CD8-positive, alpha-beta memory T cell (primary cell): ENCODE results near the gene DRC7. TPM values are rescaled to one million over a fixed set of nuclear protein-coding genes. Genes with fewer than 3 reads are reported as not detected.
"Not testable (repeated sequence)": the region's sequence is repeated elsewhere in the genome, so short reads cannot be mapped to it uniquely, and the experiment has no call there.

Experiments used
- CTCF ChIA-PET: fragments of 350-600 bp; sonication (Branson Sonifier 250); formaldehyde crosslinking; loops from one replicate; lab custom pipeline; 2021; ENCODE audit warnings: antibody characterized with exemption; lab: Charles Lee
- POLR2A ChIA-PET: fragments of 350-600 bp; sonication (Branson Sonifier 250); formaldehyde crosslinking; loops from one replicate; lab custom pipeline; 2021; ENCODE audit warnings: antibody characterized with exemption; lab: Charles Lee
- DNase-seq, 5 donors: peaks; one replicate each; pipeline versions ENCODE4 v3.0.0 to v3.0.0-alpha.2; 2020 to 2022; ENCODE audit warnings: mixed read lengths in 1 of 5
- H3K27ac ChIP-seq: one replicate; pipeline ENCODE4 v1.7.0; 2013; ENCODE audit warnings: low read depth, mild to moderate bottlenecking, low read length, moderate library complexity
- H3K27me3 ChIP-seq: 2 replicates; pipeline ENCODE4 v1.7.0; 2013; ENCODE audit warnings: low read length, mild to moderate bottlenecking; ENCODE audit not compliant: insufficient read depth, poor library complexity, severe bottlenecking
- H3K36me3 ChIP-seq: 2 replicates; pipeline ENCODE4 v1.7.0; 2013; ENCODE audit warnings: mild to moderate bottlenecking, low read length, moderate library complexity; ENCODE audit not compliant: insufficient read depth
- H3K4me1 ChIP-seq: 2 replicates; pipeline ENCODE4 v1.7.0; 2013; ENCODE audit warnings: mild to moderate bottlenecking, low read length, moderate library complexity; ENCODE audit not compliant: insufficient read depth
- H3K4me3 ChIP-seq: 2 replicates; pipeline ENCODE4 v1.7.0; 2013; ENCODE audit warnings: mild to moderate bottlenecking, low read length
- H3K9me3 ChIP-seq: 2 replicates; pipeline ENCODE4 v1.7.0; 2013; ENCODE audit warnings: mild to moderate bottlenecking, low read length
- H3K27ac Mint-ChIP-seq, 8 donors: one replicate each; pipeline ENCODE4 v1.8.0; 2020 to 2021; ENCODE audit warnings: mixed read lengths in 8 of 8, mild to moderate bottlenecking in 6 of 8, inconsistent platforms in 3 of 8, moderate library complexity in 3 of 8
- H3K27me3 Mint-ChIP-seq, 2 donors: one replicate each; pipeline ENCODE4 v1.8.0; 2020 to 2021; ENCODE audit warnings: mixed read lengths in 2 of 2, mild to moderate bottlenecking in 1 of 2, moderate library complexity in 1 of 2
- H3K36me3 Mint-ChIP-seq, 3 donors: one replicate each; pipeline ENCODE4 v1.8.0; 2020 to 2021; ENCODE audit warnings: mixed read lengths in 3 of 3, inconsistent platforms in 1 of 3, mild to moderate bottlenecking in 1 of 3
- H3K4me1 Mint-ChIP-seq, 3 donors: one replicate each; pipeline ENCODE4 v1.8.0; 2020 to 2021; ENCODE audit warnings: mixed read lengths in 3 of 3, inconsistent platforms in 1 of 3, mild to moderate bottlenecking in 1 of 3
- H3K4me3 Mint-ChIP-seq, 7 donors: one replicate each; pipeline ENCODE4 v1.8.0; 2020 to 2021; ENCODE audit warnings: mixed read lengths in 7 of 7, mild to moderate bottlenecking in 6 of 7, moderate library complexity in 4 of 7, inconsistent platforms in 2 of 7
- H3K9me3 Mint-ChIP-seq, 5 donors: one replicate each; pipeline ENCODE4 v1.8.0; 2020 to 2022; ENCODE audit warnings: mixed read lengths in 5 of 5, mild to moderate bottlenecking in 3 of 5, moderate library complexity in 2 of 5, inconsistent platforms in 1 of 5
- polyA plus RNA-seq: library from polyadenylated mRNA; unstranded; fragments of 300-500 nt; fragmentation: Illumina TruSeq; gene quantifications from one replicate; pipeline ENCODE4 v1.2.3, GENCODE V29; 2021
- total RNA-seq, 2 experiments: library from RNA; stranded (reverse); gene quantifications; one replicate each; pipeline ENCODE4 v1.2.3, GENCODE V29; 2021

The DRC7 gene
- total and polyA plus RNA-seq, 3 experiments from 2014 or later: not detected

DNA sequence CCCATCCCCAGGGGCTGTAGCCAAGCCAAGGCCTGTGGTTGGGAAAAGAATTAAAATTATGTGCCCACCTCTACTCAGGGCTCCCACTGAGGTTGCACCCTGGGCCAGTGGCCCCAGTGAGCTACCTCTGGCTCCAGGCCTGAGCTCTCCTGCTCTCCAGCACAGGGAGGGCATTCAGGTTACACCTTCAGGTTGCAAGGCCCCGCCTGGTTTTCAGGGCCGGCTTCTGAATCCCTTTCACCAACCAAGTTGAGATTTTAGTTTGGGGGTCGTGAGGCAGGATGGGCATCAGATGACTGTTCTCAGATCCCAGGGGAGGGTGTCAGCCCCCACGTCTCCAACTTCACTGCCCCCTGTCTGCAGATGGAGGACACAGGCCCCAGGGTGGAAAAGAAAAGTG, 33.0 kb downstream of the DRC7 start:
- Histone ChIP-seq H3K4me3 (no peak overlapping the region), H3K4me1 (no peaks in the 10 kb centered on the region), H3K27me3 (no peaks in the 10 kb centered on the region), H3K9me3 (no peaks in the 10 kb centered on the region), H3K36me3 (no peaks in the 10 kb centered on the region), H3K27ac (no peak overlapping the region)
- H3K27ac Mint-ChIP-seq: peak overlapping the region in 1 of 8 donors; percentile 77
- H3K27me3 Mint-ChIP-seq: no peaks in the 10 kb centered on the region
- peaks cover 0 to 2% (median 0%) of the 10 kb centered on the region in 3 donors for H3K36me3 Mint-ChIP-seq
- no peak for DNase-seq
- ChIA-PET CTCF (interaction anchor here (0.5 to 1.4 kb wide), 2 partner anchors 151 to 183 kb away, joined by 4 to 5 read pairs; no protein-coding TSS in a partner anchor), POLR2A (interaction anchor here (0.6 kb wide), 1 partner anchor 173 kb away, joined by 3 read pairs; no protein-coding TSS in a partner anchor)
- H3K9me3 Mint-ChIP-seq: no peaks in the 10 kb centered on the region
- peaks cover 0 to under 1% (median 0%) of the 10 kb centered on the region in 3 donors for H3K4me1 Mint-ChIP-seq
- no peak overlapping the region for H3K4me3 Mint-ChIP-seq

GRCh38 chr16:57728336-57729181, 34.0 kb downstream of the DRC7 start:
- Mint-ChIP-seq H3K4me3 (no peak overlapping the region), H3K27ac (no peak overlapping the region), H3K36me3 (peaks cover 0 to 4% (median 2%) of the 10 kb centered on the region in 3 donors), H3K4me1 (peaks cover 6% of the 10 kb centered on the region in 3 donors), H3K9me3 (peaks cover 0 to 6% (median 0%) of the 10 kb centered on the region in 5 donors), H3K27me3 (no peaks in the 10 kb centered on the region)
- no peaks in the 10 kb centered on the region for H3K27me3 ChIP-seq
- H3K9me3 ChIP-seq: no peaks in the 10 kb centered on the region
- DNase-seq: no peak
- H3K27ac ChIP-seq: no peak overlapping the region
- H3K4me1 ChIP-seq: no peaks in the 10 kb centered on the region
- no peaks in the 10 kb centered on the region for H3K36me3 ChIP-seq
- no peak overlapping the region for H3K4me3 ChIP-seq
- CTCF ChIA-PET: no interaction called here
- POLR2A ChIA-PET: no interaction called here

DNA sequence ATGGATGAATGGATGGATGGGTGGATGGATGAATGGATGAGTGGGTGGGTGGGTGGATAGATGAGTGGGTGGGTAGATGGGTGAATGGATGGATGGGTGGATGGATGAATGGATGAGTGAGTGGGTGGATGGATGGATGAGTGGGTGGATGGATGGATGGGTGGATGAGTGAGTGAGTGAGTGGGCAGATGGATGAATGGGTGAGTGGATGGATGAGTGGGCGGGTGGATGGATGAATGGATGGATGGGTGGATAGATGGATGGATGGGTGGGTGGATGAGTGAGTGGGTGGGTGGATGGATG, 34.5 kb downstream of the DRC7 start:
- H3K36me3 Mint-ChIP-seq: peaks cover 0 to 4% (median 2%) of the 10 kb centered on the region in 3 donors
- ChIA-PET POLR2A (no interaction called here), CTCF (no interaction called here)
- peaks cover 7 to 8% (median 7%) of the 10 kb centered on the region in 3 donors for H3K4me1 Mint-ChIP-seq
- H3K27ac Mint-ChIP-seq: no peak overlapping the region
- no peaks in the 10 kb centered on the region for H3K9me3 ChIP-seq
- DNase-seq: no peak
- no peak overlapping the region for H3K4me3 ChIP-seq
- no peak overlapping the region for H3K4me3 Mint-ChIP-seq
- no peaks in the 10 kb centered on the region for H3K36me3 ChIP-seq
- no peaks in the 10 kb centered on the region for H3K27me3 ChIP-seq
- no peaks in the 10 kb centered on the region for H3K4me1 ChIP-seq
- peaks cover 0 to 6% (median 0%) of the 10 kb centered on the region in 5 donors for H3K9me3 Mint-ChIP-seq
- no peak overlapping the region for H3K27ac ChIP-seq
- H3K27me3 Mint-ChIP-seq: no peaks in the 10 kb centered on the region

- H3K4me1 ChIP-seq, H3K4me3 ChIP-seq, H3K27me3 ChIP-seq, H3K36me3 Mint-ChIP-seq, CTCF ChIA-PET, H3K36me3 ChIP-seq, H3K27me3 Mint-ChIP-seq, H3K4me3 Mint-ChIP-seq, POLR2A ChIA-PET, H3K9me3 ChIP-seq, H3K27ac Mint-ChIP-seq, H3K27ac ChIP-seq, H3K9me3 Mint-ChIP-seq, DNase-seq: not testable (repeated sequence)
- H3K4me1 Mint-ChIP-seq: peaks cover 9 to 13% (median 13%) of the 10 kb centered on the region in 3 donors
Observed at GRCh38 chr16:57729852-57730251, 35.2 kb downstream of the DRC7 start.

DNA sequence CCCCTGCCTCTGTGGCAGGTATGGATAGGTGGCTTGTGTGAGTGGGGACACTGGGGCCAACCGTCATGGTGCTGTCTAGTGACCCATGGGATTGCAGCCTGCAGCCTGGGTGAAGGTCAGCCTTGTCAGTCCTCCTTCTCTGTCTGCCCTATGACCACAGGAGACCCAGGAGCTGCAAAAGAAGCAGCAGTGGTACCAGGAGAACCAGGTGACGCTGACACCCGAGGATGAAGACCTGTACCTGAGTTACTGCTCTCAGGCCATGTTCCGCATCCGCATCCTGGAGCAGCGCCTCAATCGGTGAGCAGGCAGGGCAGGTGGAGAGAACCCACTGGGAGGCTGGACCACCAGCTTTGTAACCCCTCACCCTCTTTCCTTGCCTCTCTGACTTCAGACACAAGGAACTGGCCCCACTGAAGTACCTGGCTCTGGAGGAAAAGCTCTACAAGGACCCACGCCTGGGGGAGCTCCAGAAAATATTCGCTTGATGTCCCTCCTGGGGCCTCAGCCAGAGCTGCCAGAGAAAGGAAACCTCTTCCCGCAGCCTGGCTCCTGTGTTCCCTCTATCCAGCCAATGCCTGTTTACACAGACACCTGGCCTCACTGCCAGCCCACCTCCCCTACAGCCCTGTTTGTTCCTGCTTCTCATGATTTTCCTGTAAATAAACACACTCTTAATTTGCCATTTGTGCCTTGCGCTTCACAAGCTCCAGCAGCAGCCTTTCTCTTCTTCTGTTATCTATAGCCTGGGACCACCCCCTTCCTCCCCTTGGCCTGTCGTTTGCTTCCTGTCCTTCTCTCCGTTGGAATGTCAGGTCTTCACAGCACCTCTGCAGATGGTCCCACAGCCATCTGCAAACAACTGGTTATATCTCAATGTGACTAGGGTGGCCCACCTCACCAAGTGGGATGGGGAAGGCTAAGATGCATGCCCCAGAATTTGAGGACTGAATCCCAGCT, 36.4 kb downstream of the DRC7 start:
- Mint-ChIP-seq H3K27me3 (peaks cover 0 to 5% of the 10 kb centered on the region in 2 donors), H3K9me3 (peaks cover 0 to 6% (median 0%) of the 10 kb centered on the region in 5 donors), H3K4me3 (no peak overlapping the region), H3K36me3 (peaks cover 0 to 13% (median 4%) of the 10 kb centered on the region in 3 donors), H3K4me1 (peaks cover 17 to 24% (median 19%) of the 10 kb centered on the region in 3 donors), H3K27ac (peak overlapping the region in 1 of 8 donors; percentile 38)
- Histone ChIP-seq H3K4me1 (peaks cover 8% of the 10 kb centered on the region), H3K4me3 (no peak overlapping the region), H3K9me3 (no peaks in the 10 kb centered on the region), H3K27me3 (no peaks in the 10 kb centered on the region), H3K36me3 (no peaks in the 10 kb centered on the region), H3K27ac (no peak overlapping the region)
- POLR2A ChIA-PET: no interaction called here
- no peak for DNase-seq
- CTCF ChIA-PET: no interaction called here

DNA sequence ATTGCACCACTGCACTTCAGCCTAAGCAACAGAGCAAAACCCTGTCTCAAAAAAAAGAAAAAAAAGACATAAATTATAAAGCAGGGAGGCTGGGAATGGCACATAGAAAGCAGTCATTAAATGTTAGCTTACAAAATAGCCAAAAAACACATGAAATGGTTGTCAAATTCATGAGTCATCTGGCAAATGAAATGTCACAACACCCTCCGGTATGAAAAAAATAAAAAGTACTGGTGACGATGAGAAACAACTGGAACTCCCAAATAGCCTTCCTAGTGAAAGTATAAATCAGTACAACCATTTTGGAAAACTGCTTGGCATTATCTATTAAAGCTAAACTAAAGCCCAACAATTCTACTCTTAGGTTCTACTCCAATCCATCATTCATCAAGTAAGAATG, 37.4 kb downstream of the DRC7 start:
- H3K9me3 Mint-ChIP-seq: peaks cover 0 to 6% (median 0%) of the 10 kb centered on the region in 5 donors
- peaks cover 17% of the 10 kb centered on the region for H3K4me1 ChIP-seq
- CTCF ChIA-PET: no interaction called here
- no peak overlapping the region for H3K4me3 ChIP-seq
- H3K4me1 Mint-ChIP-seq: peaks cover 27 to 34% (median 29%) of the 10 kb centered on the region in 3 donors
- H3K27ac ChIP-seq: no peak overlapping the region
- peak overlapping the region in 1 of 7 donors; percentile 80 for H3K4me3 Mint-ChIP-seq
- no peaks in the 10 kb centered on the region for H3K9me3 ChIP-seq
- no peaks in the 10 kb centered on the region for H3K27me3 ChIP-seq
- POLR2A ChIA-PET: no interaction called here
- DNase-seq: no peak
- peaks cover 0 to 15% (median 4%) of the 10 kb centered on the region in 3 donors for H3K36me3 Mint-ChIP-seq
- no peaks in the 10 kb centered on the region for H3K36me3 ChIP-seq
- H3K27me3 Mint-ChIP-seq: peaks cover 0 to 5% of the 10 kb centered on the region in 2 donors
- no peak overlapping the region for H3K27ac Mint-ChIP-seq

- peaks cover 0 to 6% (median 0%) of the 10 kb centered on the region in 5 donors for H3K9me3 Mint-ChIP-seq
- Histone ChIP-seq H3K27me3 (no peaks in the 10 kb centered on the region), H3K4me3 (no peak overlapping the region), H3K27ac (no peak overlapping the region), H3K36me3 (no peaks in the 10 kb centered on the region), H3K4me1 (peaks cover 24% of the 10 kb centered on the region), H3K9me3 (no peaks in the 10 kb centered on the region)
- DNase-seq: no peak
- H3K4me3 Mint-ChIP-seq: peak overlapping the region in 5 of 7 donors; percentile 28 to 80 (median 41)
- H3K27me3 Mint-ChIP-seq: peaks cover 0 to 5% of the 10 kb centered on the region in 2 donors
- H3K36me3 Mint-ChIP-seq: peaks cover 0 to 17% (median 4%) of the 10 kb centered on the region in 3 donors
- CTCF ChIA-PET: no interaction called here
- peak overlapping the region in 1 of 8 donors; percentile 72 for H3K27ac Mint-ChIP-seq
- peaks cover 29 to 41% (median 36%) of the 10 kb centered on the region in 3 donors for H3K4me1 Mint-ChIP-seq
- POLR2A ChIA-PET: no interaction called here
Observed at GRCh38 chr16:57732714-57733113, 38.1 kb downstream of the DRC7 start.
